Tongue (tissue), 2 donors: ENCODE measurements around the gene HSPG2. TPM values are rescaled to one million over a fixed set of nuclear protein-coding genes. Genes with fewer than 3 reads are reported as not detected.
"Not testable (repeated sequence)": the region's sequence is repeated elsewhere in the genome, so short reads cannot be mapped to it uniquely, and the experiment has no call there.

Experiments used
- DNase-seq: peaks from one replicate; pipeline ENCODE4 v3.0.0-alpha.2; 2015
- total RNA-seq: library from RNA; depleted of rRNA; stranded (reverse); fragments of >200 nt; gene quantifications from one replicate; pipeline ENCODE4 v1.2.3, GENCODE V29; 2014

HSPG2 gene
- total RNA-seq, 1 donor from 2014 or later: 381 TPM

GRCh38 chr1:21932127-21932526 is 5.0 kb downstream of the HSPG2 start:
- no peak for DNase-seq

GRCh38 chr1:21931171-21932093 is 5.7 kb downstream of the HSPG2 start:
- no peak for DNase-seq

- DNase-seq: no peak
These were observed 6.4 kb downstream of the HSPG2 start for GRCh38 chr1:21930629-21931170.

- no peak for DNase-seq
These were observed 7.0 kb downstream of the HSPG2 start for GRCh38 chr1:21930080-21930571.

- DNase-seq: peak; percentile 72
These were observed 9.4 kb downstream of the HSPG2 start for GRCh38 chr1:21927533-21928237.

- no peak for DNase-seq
These were observed 10.1 kb downstream of the HSPG2 start for GRCh38 chr1:21926814-21927532.

- no peak for DNase-seq
These were observed 11.0 kb downstream of the HSPG2 start for GRCh38 chr1:21926065-21926464.

GRCh38 chr1:21925334-21925940 is 11.7 kb downstream of the HSPG2 start:
- no peak for DNase-seq

- no peak for DNase-seq
These were observed 12.6 kb downstream of the HSPG2 start for GRCh38 chr1:21924503-21925005.

GRCh38 chr1:21922090-21923013 is 14.8 kb downstream of the HSPG2 start:
- no peak for DNase-seq

- no peak for DNase-seq
These were observed 15.8 kb downstream of the HSPG2 start for GRCh38 chr1:21921100-21921875.

GRCh38 chr1:21919520-21919919 is 17.6 kb downstream of the HSPG2 start:
- no peak for DNase-seq

- DNase-seq: not testable (repeated sequence)
These were observed 19.9 kb downstream of the HSPG2 start for GRCh38 chr1:21917239-21917631.

- DNase-seq: no peak
These were observed 20.5 kb downstream of the HSPG2 start for GRCh38 chr1:21916447-21917238.

- peak; percentile 86 for DNase-seq
These were observed 22.1 kb downstream of the HSPG2 start for GRCh38 chr1:21914880-21915640.

- DNase-seq: no peak
These were observed 22.7 kb downstream of the HSPG2 start for GRCh38 chr1:21914450-21914849.

- DNase-seq: no peak
These were observed 23.3 kb downstream of the HSPG2 start for GRCh38 chr1:21913763-21914162.

- no peak for DNase-seq
These were observed 23.9 kb downstream of the HSPG2 start for GRCh38 chr1:21913258-21913657.
